ENCODE measurements around the gene SYT8. TPM values are rescaled to one million over a fixed set of nuclear protein-coding genes. Genes with fewer than 3 reads are reported as not detected.

SYT8 gene
- total RNA-seq, 1 experiment from 2014 or later = 1.0 TPM

GRCh38 chr11:1786466-1786865 is 48.3 kb upstream of the SYT8 start:
- no peaks in the 10 kb centered on the region for H3K9me3 ChIP-seq (ENCODE audit: control insufficient read depth in 1 of 2, insufficient read depth in 1 of 2, low read depth in 1 of 2, low read length in 2 of 2)
- ChIA-PET RAD21 (ENCODE audit: low non-redundant PET in 1 of 2, low total read pairs in 2 of 2, uncharacterized antibody in 2 of 2, unreplicated experiment in 2 of 2) (no interaction called here), CTCF (no interaction called here), POLR2A (no interaction called here)
- H3K9ac ChIP-seq (ENCODE audit: low read length) = no peak overlapping the region
- no peaks in the 10 kb centered on the region for H3K9me2 ChIP-seq (ENCODE audit: insufficient read depth)
- no peak overlapping the region for H3K4me3 ChIP-seq (replicated peaks in 1 of 2; ENCODE audit: low read depth in 1 of 2, low read length in 2 of 2)
- BruUV-seq (replicated peaks) = no TSS peak
- intact Hi-C loops (cut with micrococcal nuclease) = no loop called here
- DNase-seq (ENCODE audit: low read depth, low spot score) (no peak), ATAC-seq (no peak)
- no peaks in the 10 kb centered on the region for H3K79me2 ChIP-seq (ENCODE audit: insufficient read depth, low read length)
- no peaks in the 10 kb centered on the region for H4K20me1 ChIP-seq (ENCODE audit: insufficient read depth)
- H3K4me2 ChIP-seq (ENCODE audit: low read length) = no peak overlapping the region
- no peaks in the 10 kb centered on the region for H3K4me1 ChIP-seq (ENCODE audit: control insufficient read depth in 1 of 2, insufficient read depth in 2 of 2, low read length in 2 of 2)
- no peaks in the 10 kb centered on the region for H3K36me3 ChIP-seq (ENCODE audit: control insufficient read depth in 1 of 2, insufficient read depth in 2 of 2, low read length in 2 of 2)
- no peak overlapping the region for H3K27ac ChIP-seq (ENCODE audit: low read depth, low read length)
- H3K27me3 ChIP-seq (ENCODE audit: insufficient read depth, low read length) = no peaks in the 10 kb centered on the region
- no peak overlapping the region for H2AFZ ChIP-seq (ENCODE audit: low read depth, low read length, poor library complexity, severe bottlenecking)
- TF ChIP-seq CBX3 (IDR thresholded peaks at IDR 0.05; ENCODE audit: low read depth) = no peak
- no peak for TF ChIP-seq ATF3 (IDR thresholded peaks at IDR 0.05)
- no peak for TF ChIP-seq ZNF274 (IDR thresholded peaks at IDR 0.05; ENCODE audit: low read depth, low read length)
- TF ChIP-seq MAX (IDR thresholded peaks at IDR 0.05) = no peak
- no peak for TF ChIP-seq CTCF (IDR thresholded peaks at IDR 0.05 in 2 of 3, conservative IDR thresholded peaks at IDR 0.05 in 1 of 3; ENCODE audit: borderline replicate concordance in 1 of 3, insufficient read depth in 1 of 3, low read depth in 2 of 3, low read length in 2 of 3)
- TF ChIP-seq ZBTB33 (IDR thresholded peaks at IDR 0.05; ENCODE audit: extremely low read depth, insufficient replicate concordance, low read length) = no peak
- TF ChIP-seq ELF1 (IDR thresholded peaks at IDR 0.05; ENCODE audit: borderline replicate concordance, low read depth) = no peak
- TF ChIP-seq CEBPB (IDR thresholded peaks at IDR 0.05; ENCODE audit: low read depth) = no peak
- TF ChIP-seq EZH2phosphoT487 (IDR thresholded peaks at IDR 0.05; ENCODE audit: borderline replicate concordance) = no peak
- TF ChIP-seq YY1 (IDR thresholded peaks at IDR 0.05; ENCODE audit: extremely low read depth, insufficient replicate concordance, low read depth, low read length) = no peak
- TF ChIP-seq EGR1 (IDR thresholded peaks at IDR 0.05; ENCODE audit: low read depth) = no peak
- no peak for TF ChIP-seq TCF7L2 (IDR thresholded peaks at IDR 0.05; ENCODE audit: borderline replicate concordance, extremely low read depth, insufficient read depth, insufficient read length)
- no peak for TF ChIP-seq EZH2 (IDR thresholded peaks at IDR 0.05)
- TF ChIP-seq JUND (IDR thresholded peaks at IDR 0.05) = no peak
- no peak for TF ChIP-seq REST (IDR thresholded peaks at IDR 0.05; ENCODE audit: low read depth)
- no peak for TF ChIP-seq SP1 (IDR thresholded peaks at IDR 0.05; ENCODE audit: low read depth)
- TF ChIP-seq ZFX (IDR thresholded peaks at IDR 0.05) = no peak
- TF ChIP-seq SRF (IDR thresholded peaks at IDR 0.05; ENCODE audit: low read depth) = no peak
- no peak for TF ChIP-seq POLR2A (IDR thresholded peaks at IDR 0.05; ENCODE audit: borderline replicate concordance, extremely low read depth, insufficient read depth, insufficient read length)
